Cardiac fibroblast (primary cell): Measurements from ENCODE around the gene SGSH.

Experiments used
- DNase-seq, 2 donors: peaks; one replicate each; pipeline versions ENCODE4 v3.0.0 to v3.0.0-alpha.2; 2010; ENCODE audit warnings: low read depth in 2 of 2
- H3K4me3 ChIP-seq, 2 donors: replicated peaks in 1 of 2; 1 replicate in 1 of 2; 2 replicates in 1 of 2; pipeline ENCODE4 v1.5.1; 2011; ENCODE audit warnings: low read depth in 2 of 2, low read length in 2 of 2, mild to moderate bottlenecking in 2 of 2, moderate library complexity in 1 of 2
- CTCF ChIP-seq: IDR thresholded peaks from one replicate; pipeline ENCODE4 v1.5.1; 2011; ENCODE audit warnings: low read depth, mild to moderate bottlenecking, low read length, inconsistent platforms

Gene SGSH

GRCh38 chr17:80243526-80244433, 23.6 kb upstream of the SGSH start:
- no peak for TF ChIP-seq CTCF
- no peak overlapping the region for H3K4me3 ChIP-seq
- DNase-seq = no peak

GRCh38 chr17:80242505-80242904, 22.4 kb upstream of the SGSH start:
- DNase-seq = no peak
- no peak for TF ChIP-seq CTCF
- H3K4me3 ChIP-seq = no peak overlapping the region

DNA sequence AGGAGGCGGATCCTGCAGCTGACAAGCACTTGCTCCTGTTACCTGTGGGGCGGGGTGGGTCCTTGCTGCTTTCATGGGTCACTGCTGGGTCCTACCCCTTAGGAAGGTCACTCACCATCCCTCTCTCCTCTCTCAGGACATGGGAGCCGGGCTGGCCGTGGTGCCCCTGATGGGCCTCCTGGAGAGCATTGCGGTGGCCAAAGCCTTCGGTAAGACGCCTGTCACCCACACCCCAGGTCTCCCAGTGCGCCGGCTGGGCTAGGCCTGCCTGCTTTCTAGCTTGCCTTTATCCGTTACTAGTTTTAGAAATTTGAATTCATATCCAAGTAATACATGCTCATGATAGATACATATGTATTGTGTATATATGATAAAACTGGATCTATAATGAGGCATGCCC, 17.3 kb upstream of the SGSH start:
- H3K4me3 ChIP-seq = no peak overlapping the region
- no peak for TF ChIP-seq CTCF
- no peak for DNase-seq

- no peak for TF ChIP-seq CTCF
- no peak overlapping the region for H3K4me3 ChIP-seq
- DNase-seq = no peak
Measured at GRCh38 chr17:80236911-80237310, 16.8 kb upstream of the SGSH start.

DNA sequence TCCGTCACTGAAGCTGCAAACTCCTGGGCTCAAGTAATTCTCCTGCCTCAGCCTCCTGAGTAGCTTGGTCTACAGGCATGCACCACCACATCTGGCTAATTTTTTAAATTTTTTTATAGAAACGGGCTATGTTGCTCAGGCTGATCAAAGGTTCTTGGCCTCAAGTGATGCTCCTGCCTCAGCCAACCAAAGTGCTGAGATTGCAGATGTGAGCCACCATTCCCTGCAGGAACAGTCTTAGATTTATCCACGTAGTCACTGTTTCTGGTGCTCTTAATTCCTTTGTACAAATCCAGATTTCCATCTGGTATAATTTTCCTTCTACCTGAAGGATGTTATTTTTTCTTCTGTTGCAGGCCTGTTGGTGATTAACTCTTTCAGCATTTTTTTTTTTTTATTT, 13.1 kb upstream of the SGSH start:
- TF ChIP-seq CTCF = no peak
- no peak overlapping the region for H3K4me3 ChIP-seq
- no peak for DNase-seq

DNA sequence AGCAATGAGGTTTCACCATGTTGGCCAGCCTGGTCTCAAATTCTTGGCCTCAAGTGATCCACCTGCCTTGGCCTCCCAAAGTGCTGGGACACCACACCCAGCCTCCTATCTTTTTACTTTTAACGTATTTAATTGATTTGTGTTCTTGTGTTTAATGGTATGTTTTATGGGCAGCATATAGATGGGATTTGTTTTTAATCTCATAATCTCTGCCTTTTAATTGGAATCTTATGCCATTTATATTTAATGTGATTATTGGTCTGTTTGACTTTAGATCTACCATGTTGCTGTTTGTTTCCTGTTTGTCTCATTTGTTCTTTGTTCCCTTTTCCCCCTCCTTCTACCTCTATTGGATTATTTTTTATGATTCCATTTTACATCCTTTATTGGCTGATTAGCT, 12.3 kb upstream of the SGSH start:
- DNase-seq = no peak
- H3K4me3 ChIP-seq = no peak overlapping the region
- no peak for TF ChIP-seq CTCF
